Activated CD8-positive, alpha-beta memory T cell treated with anti-CD3 and anti-CD28 coated beads for 48 hours (primary cell): ENCODE results near the gene CISD2.
"Not testable (repeated sequence)": the region's sequence is repeated elsewhere in the genome, so short reads cannot be mapped to it uniquely, and the experiment has no call there.

Source experiments
- DNase-seq, 3 experiments: peaks; one replicate each; pipeline ENCODE4 v3.0.0-alpha.2; 2020; ENCODE audit warnings: low read depth in 2 of 3, low spot score in 2 of 3

CISD2 gene

GRCh38 chr4:102849579-102850104 lies 19.1 kb upstream of the CISD2 start:
- no peak for DNase-seq

DNA sequence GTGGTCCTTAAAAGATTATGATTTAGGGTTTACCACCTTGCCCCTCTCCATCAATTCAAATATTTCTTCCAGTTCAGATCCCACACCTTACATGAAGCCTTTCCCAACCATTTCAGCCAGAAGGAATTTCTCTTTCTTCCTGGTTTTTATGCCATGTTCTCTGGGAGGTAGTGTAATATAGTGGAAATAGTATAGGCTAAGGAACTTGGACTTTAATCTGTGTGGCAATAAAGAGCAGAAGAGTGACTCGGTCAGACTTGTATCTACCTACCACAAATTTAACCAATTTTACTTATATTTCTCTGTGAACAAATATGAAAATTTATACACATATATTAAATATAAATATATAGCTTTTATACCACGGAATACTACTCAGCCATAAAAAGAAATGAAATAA lies 18.4 kb upstream of the CISD2 start:
- DNase-seq = no peak

- DNase-seq = no peak
These were observed 9.8 kb upstream of the CISD2 start for GRCh38 chr4:102858828-102859464.

- DNase-seq = no peak
These were observed 8.0 kb upstream of the CISD2 start for GRCh38 chr4:102860611-102861324.

DNA sequence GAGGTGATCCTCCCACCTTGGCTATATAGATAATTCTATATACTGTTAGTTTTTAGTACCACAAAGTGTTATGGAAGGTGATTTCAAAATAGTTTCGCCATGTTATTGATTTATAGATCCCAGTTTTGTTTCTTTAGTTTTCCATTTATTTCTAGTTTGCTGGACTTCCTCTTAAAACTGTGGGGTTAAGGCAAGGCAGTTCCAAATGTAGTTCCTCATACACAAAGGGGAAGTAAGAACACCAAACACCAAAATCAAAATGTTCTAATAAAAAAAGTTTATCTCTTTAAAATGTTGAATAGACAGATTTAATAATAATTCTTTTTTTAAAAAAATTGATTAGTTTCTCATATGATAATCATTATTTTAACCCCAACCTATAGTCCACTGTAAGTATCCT lies 6.8 kb upstream of the CISD2 start:
- no peak for DNase-seq

DNA sequence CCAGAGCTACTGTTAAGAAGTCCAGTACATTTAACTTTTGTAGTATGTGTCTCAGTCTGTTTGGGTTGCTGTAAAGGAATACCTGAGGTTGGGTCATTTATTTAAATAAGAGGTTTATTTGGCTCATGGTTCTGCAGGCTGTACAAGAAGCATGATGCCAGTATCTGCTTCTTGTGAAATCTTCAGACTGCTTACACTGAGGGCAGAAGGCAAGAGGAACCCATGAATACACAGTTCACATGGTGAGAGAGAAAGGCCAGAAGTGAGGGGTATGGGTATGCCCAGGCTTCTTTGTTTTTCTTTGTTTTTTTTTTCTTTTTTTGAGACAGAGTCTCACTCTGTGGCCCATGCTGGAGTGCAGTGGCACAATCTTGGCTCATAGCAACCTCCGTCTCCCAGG lies 6.0 kb upstream of the CISD2 start:
- no peak for DNase-seq

- not testable (repeated sequence) for DNase-seq
These were observed 3.5 kb upstream of the CISD2 start for GRCh38 chr4:102865327-102865726.

- DNase-seq = no peak
These were observed 1.3 kb upstream of the CISD2 start for GRCh38 chr4:102867278-102868152.

DNA sequence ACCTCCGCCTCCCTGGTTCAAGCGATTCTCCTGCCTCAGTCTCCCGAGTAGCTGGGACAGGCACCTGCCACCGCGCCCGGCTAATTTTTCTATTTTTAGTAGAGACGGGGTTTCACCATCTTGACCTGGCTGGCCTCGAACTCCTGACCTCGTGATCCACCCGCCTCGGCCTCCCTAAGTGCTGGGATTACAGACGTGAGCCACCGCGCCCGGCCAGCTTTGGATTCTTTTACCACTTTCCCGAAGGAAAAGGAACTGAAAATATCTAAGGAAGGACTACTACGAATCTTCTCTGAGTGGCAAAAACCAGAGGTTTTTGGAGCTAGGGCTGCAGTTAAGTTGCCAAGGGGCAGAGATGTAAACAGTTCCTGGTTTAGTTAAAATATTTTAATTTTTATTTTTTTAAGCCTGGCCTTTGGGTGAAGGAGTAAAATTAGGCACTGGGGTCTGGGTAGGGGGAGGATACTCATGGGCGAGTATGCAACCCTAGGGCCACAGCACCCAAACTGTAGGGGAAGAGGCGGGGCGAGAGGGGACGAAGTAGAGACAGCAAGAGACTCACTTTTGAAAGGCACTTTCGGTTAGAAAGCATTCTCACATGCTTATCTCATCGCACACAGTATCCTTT lies 525 bp upstream of the CISD2 start:
- DNase-seq = peak in 1 of 3 experiments; percentile 12

DNA sequence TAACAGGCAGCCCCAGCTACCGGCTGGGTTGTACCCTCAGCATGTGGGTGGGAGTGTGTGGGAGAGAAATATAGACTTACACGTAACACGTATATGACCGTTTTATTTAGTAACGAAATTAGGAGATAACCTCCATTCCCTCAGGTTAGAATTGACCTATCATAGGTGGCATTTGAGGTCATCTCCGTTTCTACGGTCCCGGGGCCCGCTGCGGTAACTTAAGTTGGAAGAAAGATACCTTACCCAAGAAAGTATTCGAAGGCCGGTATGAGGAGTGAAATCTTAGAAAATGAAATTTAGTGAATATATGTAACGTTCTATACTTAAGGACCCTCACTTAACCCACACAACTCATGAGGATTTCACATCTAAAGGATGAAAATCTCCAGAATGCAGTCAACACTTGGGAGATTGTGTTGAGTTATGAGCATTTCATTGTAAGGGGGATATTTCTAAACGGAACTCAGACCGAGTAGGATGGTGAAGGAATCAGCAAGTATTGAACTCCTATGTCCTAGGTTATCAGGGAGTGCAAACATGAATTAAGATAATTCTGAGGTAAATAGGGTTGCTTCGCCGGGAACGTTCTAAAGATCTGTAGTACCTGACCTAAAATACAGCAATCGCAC lies 891 bp downstream of the CISD2 start:
- no peak for DNase-seq

DNA sequence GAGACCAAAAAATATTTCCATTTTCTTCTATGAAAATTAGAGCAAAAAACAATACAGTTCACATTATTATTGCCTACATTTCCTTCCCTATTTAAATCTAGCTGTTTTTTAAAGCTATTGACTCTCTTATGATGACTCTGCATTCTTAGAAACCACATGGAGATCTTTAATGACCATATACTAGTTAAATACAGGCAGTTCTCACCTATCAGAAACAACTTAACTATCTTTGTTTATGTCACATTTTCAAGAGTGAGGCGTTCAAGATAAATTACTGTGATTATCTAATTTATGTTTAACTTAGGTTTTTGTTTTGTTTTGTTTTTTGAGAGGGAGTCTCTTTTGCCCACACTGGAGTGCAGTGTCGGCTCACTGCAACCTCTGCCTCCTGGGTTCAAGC lies 3.0 kb downstream of the CISD2 start:
- DNase-seq = no peak

- not testable (repeated sequence) for DNase-seq
These were observed 8.8 kb downstream of the CISD2 start for GRCh38 chr4:102877477-102878106.

DNA sequence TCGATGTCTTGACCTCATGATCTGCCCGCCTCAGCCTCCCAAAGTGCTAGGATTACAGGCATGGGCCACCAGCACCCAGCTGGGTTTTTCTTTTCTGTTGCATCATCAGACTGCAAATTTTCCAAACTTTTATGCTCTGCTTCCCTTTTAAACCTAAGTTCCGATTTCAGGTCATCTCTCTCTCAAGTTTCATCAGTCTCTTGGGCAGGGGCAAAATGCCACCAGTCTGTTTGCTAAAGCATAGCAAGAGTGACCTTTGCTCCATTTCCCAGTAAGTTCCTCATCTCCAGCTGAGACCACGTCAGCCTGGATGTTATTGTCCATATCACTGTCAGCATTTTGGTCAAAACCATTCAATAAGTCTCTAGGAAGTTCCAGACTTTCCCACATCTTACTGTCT lies 9.6 kb downstream of the CISD2 start:
- not testable (repeated sequence) for DNase-seq

DNA sequence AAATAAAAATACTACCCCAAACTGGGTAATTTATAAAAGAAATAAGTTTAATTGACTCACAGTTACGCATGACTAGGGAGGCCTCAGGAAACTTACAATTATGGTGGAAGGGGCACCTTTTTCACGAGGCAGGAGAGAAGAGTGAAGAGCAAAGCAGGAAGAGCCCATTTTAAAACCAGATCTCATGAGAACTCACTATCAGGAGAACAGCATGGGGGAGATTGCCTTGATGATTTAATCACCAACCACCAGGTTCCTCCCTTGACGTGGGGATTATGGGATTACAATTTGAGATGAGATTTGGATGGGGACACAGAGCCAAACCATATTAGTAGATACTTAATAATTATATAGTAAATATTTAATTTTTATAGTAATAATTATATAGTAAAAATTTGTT lies 10.1 kb downstream of the CISD2 start:
- DNase-seq = no peak

GRCh38 chr4:102881343-102881742 lies 12.6 kb downstream of the CISD2 start:
- DNase-seq = no peak

DNA sequence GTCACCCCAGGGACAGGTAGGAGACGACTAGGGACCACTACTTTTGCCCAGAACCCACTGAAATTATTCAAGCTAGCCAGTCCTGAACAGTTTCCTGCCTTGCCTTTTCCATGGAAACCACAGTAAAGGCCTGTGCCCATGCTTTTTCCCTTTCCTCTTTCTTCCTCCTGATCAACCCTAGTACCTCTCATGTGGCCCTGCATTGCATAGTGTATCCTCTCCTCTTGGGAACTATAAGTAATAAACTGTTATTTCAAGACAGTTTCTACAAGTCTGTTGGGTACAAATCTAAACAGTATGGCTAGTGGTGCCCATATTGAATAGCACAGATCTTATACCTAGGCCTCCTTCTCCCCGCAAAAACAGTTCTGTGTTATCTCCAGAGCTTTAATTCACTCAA lies 14.5 kb downstream of the CISD2 start:
- no peak for DNase-seq

- not testable (repeated sequence) for DNase-seq
These were observed 19.8 kb downstream of the CISD2 start for GRCh38 chr4:102888570-102888969.

GRCh38 chr4:102889866-102890265 lies 21.1 kb downstream of the CISD2 start:
- DNase-seq = not testable (repeated sequence)

- DNase-seq = not testable (repeated sequence)
These were observed 27.8 kb downstream of the CISD2 start for GRCh38 chr4:102896547-102896946.

DNA sequence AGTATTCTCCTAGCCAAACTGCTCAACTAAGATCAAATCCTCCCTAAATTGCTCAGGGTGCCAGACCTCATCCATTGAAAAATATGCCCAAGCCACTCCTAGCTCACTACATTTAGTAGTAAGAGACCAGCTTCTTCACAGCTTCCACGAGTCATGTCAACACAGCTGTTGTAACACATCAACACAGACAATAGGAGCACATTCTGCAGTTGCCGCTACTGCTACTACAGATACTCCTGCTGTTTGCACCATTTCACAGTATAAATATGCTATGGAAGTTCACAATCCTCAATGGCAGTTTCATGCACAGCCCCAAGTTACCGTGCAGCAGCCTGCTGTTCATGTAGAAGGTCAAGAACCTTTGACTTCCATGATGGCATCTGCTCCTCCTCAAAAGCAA lies 28.8 kb downstream of the CISD2 start:
- not testable (repeated sequence) for DNase-seq
